KMS-11 (cell line): ENCODE data around the gene MGRN1.

ENCODE experiments used
- H2AFZ ChIP-seq: fragments of 200-600 bp; sonication (generic); 2 replicates; pipeline ENCODE4 v1.6.1; 2016; ENCODE audit warnings: antibody characterized with exemption, mixed run types, low read depth
- H3K27ac ChIP-seq: fragments of 200-600 bp; sonication (generic); 2 replicates; pipeline ENCODE4 v1.6.1; 2016; ENCODE audit warnings: mild to moderate bottlenecking, mixed run types
- H3K27me3 ChIP-seq: fragments of 200-600 bp; sonication (generic); 2 replicates; pipeline ENCODE4 v1.6.1; 2017; ENCODE audit warnings: mild to moderate bottlenecking, low read depth, mixed run types, moderate library complexity; ENCODE audit not compliant: insufficient read depth
- H3K36me3 ChIP-seq: fragments of 200-600 bp; sonication (generic); 2 replicates; pipeline ENCODE4 v1.6.1; 2017; ENCODE audit warnings: mild to moderate bottlenecking, mixed run types; ENCODE audit not compliant: insufficient read depth
- H3K4me1 ChIP-seq: fragments of 200-600 bp; sonication (generic); 2 replicates; pipeline ENCODE4 v1.6.1; 2016; ENCODE audit warnings: mild to moderate bottlenecking, low read depth, mixed run types; ENCODE audit not compliant: poor library complexity, severe bottlenecking
- H3K4me2 ChIP-seq: fragments of 200-600 bp; sonication (generic); 2 replicates; pipeline ENCODE4 v1.7.0; 2016; ENCODE audit warnings: mild to moderate bottlenecking, mixed run types
- H3K4me3 ChIP-seq: fragments of 200-600 bp; sonication (generic); IDR thresholded peaks from 2 replicates; pipeline ENCODE4 v1.6.1; 2017; ENCODE audit warnings: low read depth, low read length, mixed read lengths; ENCODE audit not compliant: insufficient read depth
- H3K79me2 ChIP-seq: fragments of 200-600 bp; sonication (generic); 2 replicates; pipeline ENCODE4 v1.6.1; 2016; ENCODE audit warnings: low read depth, mixed run types; ENCODE audit not compliant: insufficient read depth
- H3K9ac ChIP-seq: fragments of 200-600 bp; sonication (generic); 2 replicates; pipeline ENCODE4 v1.6.1; 2016; ENCODE audit warnings: mild to moderate bottlenecking, mixed run types
- H4K20me1 ChIP-seq: fragments of 200-600 bp; sonication (generic); 2 replicates; pipeline ENCODE4 v1.6.1; 2016; ENCODE audit warnings: mild to moderate bottlenecking, mixed run types; ENCODE audit not compliant: insufficient read depth
- CTCF ChIP-seq: fragments of 200-600 bp; sonication (generic); conservative IDR thresholded peaks from 2 replicates; pipeline ENCODE4 v1.6.1; 2017; ENCODE audit warnings: low read depth, mild to moderate bottlenecking, antibody characterized with exemption, low read length, moderate library complexity, mixed read lengths

Gene MGRN1

GRCh38 chr16:4729876-4730275 is 105.2 kb downstream of the MGRN1 start:
- H3K4me2 ChIP-seq: no peak overlapping the region
- H3K4me1 ChIP-seq: peaks cover 6% of the 10 kb centered on the region
- H3K27me3 ChIP-seq: no peaks in the 10 kb centered on the region
- no peaks in the 10 kb centered on the region for H4K20me1 ChIP-seq
- H3K27ac ChIP-seq: no peak overlapping the region
- H3K9ac ChIP-seq: no peak overlapping the region
- no peak for TF ChIP-seq CTCF
- no peaks in the 10 kb centered on the region for H3K36me3 ChIP-seq
- no peaks in the 10 kb centered on the region; the same call in 1 of the 2 replicates for H3K79me2 ChIP-seq
- H3K4me3 ChIP-seq: no peak overlapping the region
- H2AFZ ChIP-seq: no peak overlapping the region

- Histone ChIP-seq H3K4me3 (peak overlapping the region; percentile 41), H3K79me2 (no peaks in the 10 kb centered on the region; the same call in 1 of the 2 replicates), H3K36me3 (no peaks in the 10 kb centered on the region), H3K27ac (peak overlapping the region; percentile 72; the same call in 1 of the 2 replicates), H3K4me1 (peaks cover 14% of the 10 kb centered on the region), H4K20me1 (no peaks in the 10 kb centered on the region), H2AFZ (peak overlapping the region; percentile 92), H3K27me3 (no peaks in the 10 kb centered on the region), H3K9ac (peak overlapping the region; percentile 48; the same call in 1 of the 2 replicates), H3K4me2 (peak overlapping the region; percentile 92)
- no peak for TF ChIP-seq CTCF
Observed at GRCh38 chr16:4733211-4733742, 108.7 kb downstream of the MGRN1 start.

GRCh38 chr16:4733747-4734062 is 109.1 kb downstream of the MGRN1 start:
- no peak for TF ChIP-seq CTCF
- no peaks in the 10 kb centered on the region for H4K20me1 ChIP-seq
- H3K36me3 ChIP-seq: no peaks in the 10 kb centered on the region
- H3K9ac ChIP-seq: peak overlapping the region; percentile 48; the same call in 1 of the 2 replicates
- peak overlapping the region; percentile 92 for H3K4me2 ChIP-seq
- H3K27ac ChIP-seq: peak overlapping the region; percentile 72
- H2AFZ ChIP-seq: peak overlapping the region; percentile 92
- H3K27me3 ChIP-seq: no peaks in the 10 kb centered on the region
- H3K4me1 ChIP-seq: peaks cover 14% of the 10 kb centered on the region
- H3K79me2 ChIP-seq: no peaks in the 10 kb centered on the region; the same call in 1 of the 2 replicates
- H3K4me3 ChIP-seq: peak overlapping the region; percentile 41

GRCh38 chr16:4734063-4734729 is 109.6 kb downstream of the MGRN1 start, which contains the start of the genes ANKS3 and DNAAF8:
TSS of gene ANKS3 (minus strand) at chr16:4734271. CDS start at chr16:4730149, 4,122 bp downstream.
TSS of gene DNAAF8 (plus strand) at chr16:4734537. CDS start at chr16:4736515, 1,978 bp downstream.
- Histone ChIP-seq H3K4me3 (peak within 1 kb of the TSS; percentile 41), H3K9ac (peak within 1 kb of the TSS; percentile 48), H3K36me3 (no peaks in the 10 kb centered on the region), H2AFZ (peak within 1 kb of the TSS; percentile 92), H3K27ac (peak within 1 kb of the TSS; percentile 72), H3K27me3 (no peaks in the 10 kb centered on the region), H3K79me2 (no peaks in the 10 kb centered on the region; the same call in 1 of the 2 replicates), H4K20me1 (no peaks in the 10 kb centered on the region), H3K4me1 (peaks cover 14% of the 10 kb centered on the region), H3K4me2 (peak within 1 kb of the TSS; percentile 92)
- TF ChIP-seq CTCF: no peak
